Cardiac fibroblast (primary cell): Measurements from ENCODE around the gene PARVG.

ENCODE experiments used
- DNase-seq, 2 donors: peaks; one replicate each; pipeline versions ENCODE4 v3.0.0 to v3.0.0-alpha.2; 2010; ENCODE audit warnings: low read depth in 2 of 2
- H3K4me3 ChIP-seq, 2 donors: replicated peaks in 1 of 2; 1 replicate in 1 of 2; 2 replicates in 1 of 2; pipeline ENCODE4 v1.5.1; 2011; ENCODE audit warnings: low read depth in 2 of 2, low read length in 2 of 2, mild to moderate bottlenecking in 2 of 2, moderate library complexity in 1 of 2
- TF ChIP-seq, protein P1 (sequence below): IDR thresholded peaks from one replicate; pipeline ENCODE4 v1.5.1; 2011; ENCODE audit warnings: low read depth, mild to moderate bottlenecking, low read length, inconsistent platforms

The PARVG gene

DNA sequence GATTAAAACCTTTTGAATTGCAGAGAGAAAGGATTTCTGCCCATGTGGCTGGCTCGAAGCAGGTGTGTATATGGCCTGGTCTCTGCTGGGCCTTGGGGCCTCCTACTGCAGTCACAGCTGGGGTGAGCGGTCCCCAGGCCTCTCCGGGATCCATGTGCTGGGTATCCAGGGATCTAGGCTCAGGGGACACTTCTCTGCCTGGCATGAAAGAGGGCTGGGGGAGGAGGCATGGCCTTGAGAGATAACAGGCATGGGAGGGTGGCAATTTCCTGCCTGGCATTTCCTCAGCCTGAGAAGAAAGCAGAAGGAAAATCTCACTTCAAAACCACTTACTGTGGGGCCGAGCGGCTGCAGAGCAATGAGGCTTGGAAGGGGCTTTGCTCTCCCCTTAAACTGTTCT is 20.3 kb upstream of the PARVG start:
- no peak for DNase-seq
- TF ChIP-seq, protein P1, sequence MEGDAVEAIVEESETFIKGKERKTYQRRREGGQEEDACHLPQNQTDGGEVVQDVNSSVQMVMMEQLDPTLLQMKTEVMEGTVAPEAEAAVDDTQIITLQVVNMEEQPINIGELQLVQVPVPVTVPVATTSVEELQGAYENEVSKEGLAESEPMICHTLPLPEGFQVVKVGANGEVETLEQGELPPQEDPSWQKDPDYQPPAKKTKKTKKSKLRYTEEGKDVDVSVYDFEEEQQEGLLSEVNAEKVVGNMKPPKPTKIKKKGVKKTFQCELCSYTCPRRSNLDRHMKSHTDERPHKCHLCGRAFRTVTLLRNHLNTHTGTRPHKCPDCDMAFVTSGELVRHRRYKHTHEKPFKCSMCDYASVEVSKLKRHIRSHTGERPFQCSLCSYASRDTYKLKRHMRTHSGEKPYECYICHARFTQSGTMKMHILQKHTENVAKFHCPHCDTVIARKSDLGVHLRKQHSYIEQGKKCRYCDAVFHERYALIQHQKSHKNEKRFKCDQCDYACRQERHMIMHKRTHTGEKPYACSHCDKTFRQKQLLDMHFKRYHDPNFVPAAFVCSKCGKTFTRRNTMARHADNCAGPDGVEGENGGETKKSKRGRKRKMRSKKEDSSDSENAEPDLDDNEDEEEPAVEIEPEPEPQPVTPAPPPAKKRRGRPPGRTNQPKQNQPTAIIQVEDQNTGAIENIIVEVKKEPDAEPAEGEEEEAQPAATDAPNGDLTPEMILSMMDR = no peak

DNA sequence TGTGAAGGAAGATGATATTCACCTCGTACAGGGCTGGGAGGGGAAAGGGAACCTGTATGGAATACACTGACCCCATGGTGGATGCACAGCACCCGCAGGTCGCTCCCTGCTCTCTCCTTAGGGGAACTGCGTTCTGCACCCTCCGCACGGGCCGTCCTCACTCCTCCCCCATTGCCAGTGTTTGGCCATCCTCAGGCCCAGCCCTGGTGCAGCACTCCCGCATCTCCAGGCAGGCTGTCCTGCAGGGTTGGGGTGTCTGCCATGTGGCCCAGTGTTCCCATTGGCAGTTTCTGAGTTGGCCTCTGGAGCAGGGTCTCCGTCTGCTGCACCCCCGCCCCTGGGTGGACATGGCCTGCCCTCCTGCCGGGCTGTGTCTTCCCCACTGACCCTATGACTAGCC is 19.1 kb upstream of the PARVG start:
- DNase-seq = no peak
- TF ChIP-seq, protein P1 = no peak
- no peak overlapping the region for H3K4me3 ChIP-seq

More for the DNA sequence above, 20.3 kb upstream of the PARVG start:
- H3K4me3 ChIP-seq = no peak overlapping the region

DNA sequence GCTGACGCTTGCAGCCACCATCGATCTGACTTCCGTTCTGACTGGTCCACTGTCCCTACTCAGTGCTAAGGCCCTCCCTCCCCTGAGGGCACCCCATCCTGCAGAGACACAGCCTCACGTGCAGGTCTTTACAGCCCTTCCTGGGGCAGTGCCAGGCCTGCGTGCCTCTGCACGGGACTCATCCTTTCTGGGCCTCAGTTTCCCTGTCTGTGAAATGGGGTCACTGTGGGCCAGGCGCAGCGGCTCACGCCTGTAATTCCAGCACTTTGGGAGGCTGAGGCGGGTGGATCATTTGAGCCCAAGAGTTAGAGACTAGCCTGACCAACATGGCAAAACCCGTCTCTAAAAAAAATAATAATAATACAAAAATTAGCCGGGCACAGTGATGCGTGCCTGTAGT is 17.8 kb upstream of the PARVG start:
- DNase-seq = no peak
- TF ChIP-seq, protein P1 = no peak
- no peak overlapping the region for H3K4me3 ChIP-seq

DNA sequence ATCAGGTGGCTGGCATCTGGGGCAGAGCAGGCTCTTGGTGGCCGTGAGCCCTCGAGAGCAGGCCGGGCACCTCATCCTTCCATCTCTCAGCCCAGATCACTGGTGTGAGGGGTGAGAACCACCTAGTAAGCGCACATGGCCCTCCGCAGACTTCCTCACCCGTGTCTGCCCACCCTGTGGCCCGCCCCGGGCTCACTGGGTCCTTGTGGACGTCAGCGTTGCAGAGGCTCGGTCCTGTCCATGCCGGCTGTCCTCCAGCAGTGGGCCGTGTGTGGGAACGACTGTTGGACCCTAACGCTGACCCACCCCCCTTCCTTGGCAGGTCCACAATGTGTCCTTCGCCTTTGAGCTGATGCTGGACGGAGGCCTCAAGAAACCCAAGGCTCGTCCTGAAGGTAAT is 17.2 kb upstream of the PARVG start:
- no peak overlapping the region for H3K4me3 ChIP-seq
- TF ChIP-seq, protein P1 = no peak
- no peak for DNase-seq

DNA sequence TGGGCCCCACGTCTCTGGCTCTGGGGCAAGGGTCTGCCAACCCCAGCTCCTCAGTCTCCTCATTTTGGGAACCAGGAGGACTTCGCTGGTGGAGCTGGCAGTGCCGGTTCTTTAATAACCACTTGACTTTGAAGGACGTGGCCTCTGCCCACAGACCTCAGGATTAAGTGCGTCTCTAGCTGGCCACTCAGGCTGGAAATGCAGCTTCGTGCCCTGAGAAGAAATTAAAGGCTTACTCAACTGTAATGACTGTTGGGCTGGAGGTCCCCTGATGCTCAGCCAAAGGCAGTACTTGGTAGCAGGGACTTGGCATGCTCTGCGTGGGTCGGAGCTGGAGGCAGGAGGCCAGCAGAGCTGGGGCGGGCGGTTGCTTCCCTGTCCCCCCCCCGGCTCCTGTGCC is 16.7 kb upstream of the PARVG start:
- no peak for DNase-seq
- TF ChIP-seq, protein P1 = no peak
- H3K4me3 ChIP-seq = no peak overlapping the region

DNA sequence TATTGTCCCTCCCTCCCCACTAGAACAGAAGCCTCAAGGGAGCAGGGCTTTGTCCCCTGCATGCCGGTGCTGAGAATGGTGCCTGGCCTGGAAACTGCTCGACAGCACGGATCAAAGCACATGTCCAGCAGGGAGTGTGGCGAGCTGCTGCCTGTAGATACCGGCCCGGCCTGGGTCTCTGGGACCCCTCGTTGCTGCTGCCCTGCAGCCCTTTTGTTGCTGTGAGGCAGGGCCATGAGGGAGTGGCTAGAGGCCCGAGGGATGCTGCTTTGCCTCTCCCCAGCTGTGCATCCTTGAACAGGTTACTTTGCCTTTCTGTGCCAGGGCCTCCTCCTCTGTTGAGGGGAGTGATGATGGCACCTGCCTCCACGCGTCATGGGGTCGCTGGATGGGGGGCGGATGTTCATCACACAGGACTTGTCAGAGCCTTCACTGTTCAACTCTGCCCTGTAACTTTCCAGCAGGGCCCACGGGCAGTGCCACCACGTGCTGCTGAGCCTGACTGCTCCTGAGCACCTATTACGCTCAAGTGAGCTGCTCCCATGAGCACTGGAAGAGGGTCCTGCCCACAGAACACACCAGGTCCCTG is 15.3 kb upstream of the PARVG start:
- TF ChIP-seq, protein P1 = no peak
- no peak for DNase-seq
- H3K4me3 ChIP-seq = no peak overlapping the region
